GM12801 (cell line): Measurements from ENCODE around the gene RXRB.

Experiments used
- TF ChIP-seq, protein P1 (sequence below): IDR thresholded peaks from one replicate; pipeline ENCODE4 v1.5.1; 2011; ENCODE audit warnings: control low read depth; ENCODE audit not compliant: insufficient read length; ENCODE audit errors: extremely low read depth

The RXRB gene

GRCh38 chr6:33164665-33165373 lies 35.6 kb downstream of the RXRB start:
- TF ChIP-seq, protein P1, sequence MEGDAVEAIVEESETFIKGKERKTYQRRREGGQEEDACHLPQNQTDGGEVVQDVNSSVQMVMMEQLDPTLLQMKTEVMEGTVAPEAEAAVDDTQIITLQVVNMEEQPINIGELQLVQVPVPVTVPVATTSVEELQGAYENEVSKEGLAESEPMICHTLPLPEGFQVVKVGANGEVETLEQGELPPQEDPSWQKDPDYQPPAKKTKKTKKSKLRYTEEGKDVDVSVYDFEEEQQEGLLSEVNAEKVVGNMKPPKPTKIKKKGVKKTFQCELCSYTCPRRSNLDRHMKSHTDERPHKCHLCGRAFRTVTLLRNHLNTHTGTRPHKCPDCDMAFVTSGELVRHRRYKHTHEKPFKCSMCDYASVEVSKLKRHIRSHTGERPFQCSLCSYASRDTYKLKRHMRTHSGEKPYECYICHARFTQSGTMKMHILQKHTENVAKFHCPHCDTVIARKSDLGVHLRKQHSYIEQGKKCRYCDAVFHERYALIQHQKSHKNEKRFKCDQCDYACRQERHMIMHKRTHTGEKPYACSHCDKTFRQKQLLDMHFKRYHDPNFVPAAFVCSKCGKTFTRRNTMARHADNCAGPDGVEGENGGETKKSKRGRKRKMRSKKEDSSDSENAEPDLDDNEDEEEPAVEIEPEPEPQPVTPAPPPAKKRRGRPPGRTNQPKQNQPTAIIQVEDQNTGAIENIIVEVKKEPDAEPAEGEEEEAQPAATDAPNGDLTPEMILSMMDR, result no peak

DNA sequence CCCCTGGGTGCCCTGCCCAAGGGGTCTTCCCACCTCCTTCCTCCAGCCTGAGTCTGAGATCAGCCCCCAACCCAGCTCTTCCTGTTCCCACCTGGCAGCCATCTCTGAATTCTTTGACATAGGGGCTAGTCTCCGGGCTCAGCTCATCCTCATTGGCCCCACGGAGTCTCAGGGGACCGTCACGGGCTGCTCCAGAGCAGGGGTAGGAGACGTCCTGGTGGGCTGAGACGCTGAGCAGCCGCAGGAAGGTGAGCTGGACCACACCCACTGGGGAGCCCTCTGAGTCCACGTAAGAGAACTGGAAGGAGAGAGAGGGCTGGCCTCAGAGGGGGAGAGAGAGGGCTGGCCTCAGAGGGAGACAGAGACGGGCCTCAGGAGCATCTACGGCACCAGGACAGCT lies 36.3 kb downstream of the RXRB start:
- TF ChIP-seq, protein P1, result no peak

DNA sequence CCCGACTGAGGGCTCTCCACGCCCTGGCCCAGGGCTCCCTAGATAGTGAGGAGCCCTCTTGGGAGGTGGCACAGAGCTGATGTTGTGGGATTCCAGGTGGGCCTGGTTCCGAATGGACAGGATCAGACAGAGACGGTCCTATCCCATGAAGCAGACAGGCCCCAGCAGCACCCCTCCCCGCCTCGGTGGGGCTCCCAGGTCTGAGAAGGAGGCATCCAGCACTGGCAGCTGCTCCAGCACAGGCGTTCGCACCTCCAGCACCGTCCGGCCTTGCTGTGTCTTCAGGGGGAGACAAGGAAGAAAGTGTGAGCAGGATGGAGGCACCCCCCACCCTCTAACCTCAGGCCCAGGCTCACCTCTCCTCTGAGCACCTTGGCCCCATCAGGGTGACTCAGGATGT lies 36.9 kb downstream of the RXRB start:
- TF ChIP-seq, protein P1, result no peak

- TF ChIP-seq, protein P1, result no peak
These were observed 38.8 kb downstream of the RXRB start for GRCh38 chr6:33161354-33162331.

GRCh38 chr6:33160728-33161344 lies 39.6 kb downstream of the RXRB start:
- TF ChIP-seq, protein P1, result no peak

DNA sequence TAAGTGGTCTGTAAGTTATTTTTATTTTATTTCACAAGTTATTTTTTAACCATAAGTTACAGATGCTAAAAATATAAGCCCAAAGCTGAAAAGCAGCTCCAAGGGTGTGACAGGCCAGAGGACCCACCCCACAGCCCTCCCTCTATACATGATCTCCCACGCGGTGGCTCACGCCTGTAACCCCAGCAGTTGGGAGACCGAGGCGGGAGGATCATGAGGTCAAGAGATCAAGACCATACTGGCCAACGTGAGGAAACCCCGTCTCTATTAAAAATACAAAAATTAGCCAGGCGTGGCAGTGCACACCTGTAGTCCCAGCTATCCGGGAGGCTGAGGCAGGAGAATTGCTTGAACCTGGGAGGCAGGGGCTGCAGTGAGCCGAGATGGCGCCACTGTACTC lies 40.4 kb downstream of the RXRB start:
- TF ChIP-seq, protein P1, result no peak

GRCh38 chr6:33156964-33157363 lies 43.5 kb downstream of the RXRB start:
- TF ChIP-seq, protein P1, result no peak
